Thymus (tissue), 11 donors: ENCODE data around the gene MAPK4. TPM values are rescaled to one million over a fixed set of nuclear protein-coding genes. Genes with fewer than 3 reads are reported as not detected.
"Not testable (repeated sequence)": the region's sequence is repeated elsewhere in the genome, so short reads cannot be mapped to it uniquely, and the experiment has no call there.

Experiments used
- DNase-seq, 9 donors: peaks; one replicate each; pipeline ENCODE4 v3.0.0-alpha.2; 2013; ENCODE audit warnings: low spot score in 9 of 9, low read depth in 6 of 9, missing footprints in 1 of 9
- H3K27ac ChIP-seq, 2 donors: one replicate each; pipeline ENCODE4 v1.5.1; 2013; ENCODE audit warnings: control low read depth in 1 of 2, low read depth in 1 of 2, low read length in 1 of 2, mild to moderate bottlenecking in 1 of 2, moderate library complexity in 1 of 2
- H3K27me3 ChIP-seq, 2 donors: one replicate each; pipeline ENCODE4 v1.5.1; 2013; ENCODE audit warnings: low read length in 1 of 2; ENCODE audit not compliant: control insufficient read depth in 2 of 2, insufficient read depth in 1 of 2
- H3K36me3 ChIP-seq, 2 donors: one replicate each; pipeline ENCODE4 v1.5.1; 2013; ENCODE audit warnings: low read length in 1 of 2, mild to moderate bottlenecking in 1 of 2, moderate library complexity in 1 of 2; ENCODE audit not compliant: control insufficient read depth in 2 of 2, insufficient read depth in 2 of 2
- H3K4me1 ChIP-seq, 2 donors: one replicate each; pipeline ENCODE4 v1.5.1; 2013; ENCODE audit warnings: low read length in 2 of 2; ENCODE audit not compliant: control insufficient read depth in 2 of 2, insufficient read depth in 2 of 2
- H3K4me3 ChIP-seq, 2 donors: one replicate each; pipeline ENCODE4 v1.5.1; 2013; ENCODE audit warnings: low read length in 2 of 2, control low read depth in 1 of 2, mild to moderate bottlenecking in 1 of 2
- H3K9me3 ChIP-seq, 2 donors: one replicate each; pipeline ENCODE4 v1.5.1; 2013; ENCODE audit warnings: low read length in 1 of 2, mild to moderate bottlenecking in 1 of 2; ENCODE audit not compliant: control insufficient read depth in 2 of 2, insufficient read depth in 1 of 2
- WGBS: extraction: QIAGEN DNeasy Blood & Tissue Kit; methylation state at CpG from one replicate; pipeline ENCODE4 v1.1.7; 2013; 5-methylcytosine and 5-hydroxymethylcytosine counted together
- polyA plus RNA-seq: library from polyadenylated mRNA; stranded (reverse); fragments of 200-250 nt; gene quantifications from one replicate; pipeline ENCODE4 v1.2.3, GENCODE V29; 2013
- total RNA-seq: library from RNA; stranded (reverse); fragments of 120-200 nt; gene quantifications from one replicate; pipeline ENCODE4 v1.2.4, GENCODE V29; 2013
- donor health status: healthy.

The MAPK4 gene
- total and polyA plus RNA-seq, 2 donors, result 3.1 to 6.9 TPM

GRCh38 chr18:50586710-50587109, 26.8 kb downstream of the MAPK4 start:
- H3K4me1 ChIP-seq, result no peaks in the 10 kb centered on the region
- DNase-seq, result no peak
- no peak overlapping the region for H3K27ac ChIP-seq
- H3K27me3 ChIP-seq, result no peaks in the 10 kb centered on the region
- no peak overlapping the region for H3K4me3 ChIP-seq
- H3K36me3 ChIP-seq, result no peaks in the 10 kb centered on the region
- peaks cover 0 to 4% of the 10 kb centered on the region in 2 donors for H3K9me3 ChIP-seq

GRCh38 chr18:50590593-50590992, 30.7 kb downstream of the MAPK4 start:
- H3K9me3 ChIP-seq, result no peaks in the 10 kb centered on the region
- H3K4me1 ChIP-seq, result no peaks in the 10 kb centered on the region
- no peaks in the 10 kb centered on the region for H3K27me3 ChIP-seq
- no peak for DNase-seq
- no peak overlapping the region for H3K4me3 ChIP-seq
- no peak overlapping the region for H3K27ac ChIP-seq
- no peaks in the 10 kb centered on the region for H3K36me3 ChIP-seq
- WGBS, result 94% methylated on average over 3 of the region's 3 CpGs

GRCh38 chr18:50594012-50594411, 34.1 kb downstream of the MAPK4 start:
- 96% methylated on average over 5 of the region's 5 CpGs for WGBS
- Histone ChIP-seq H3K9me3 (no peaks in the 10 kb centered on the region), H3K27me3 (no peaks in the 10 kb centered on the region), H3K4me1 (no peaks in the 10 kb centered on the region), H3K4me3 (no peak overlapping the region), H3K36me3 (no peaks in the 10 kb centered on the region), H3K27ac (no peak overlapping the region)
- DNase-seq, result no peak

- no peaks in the 10 kb centered on the region for H3K27me3 ChIP-seq
- no peaks in the 10 kb centered on the region for H3K36me3 ChIP-seq
- WGBS, result 92% methylated on average over 4 of the region's 4 CpGs
- H3K4me1 ChIP-seq, result no peaks in the 10 kb centered on the region
- H3K9me3 ChIP-seq, result no peaks in the 10 kb centered on the region
- no peak overlapping the region for H3K4me3 ChIP-seq
- DNase-seq, result no peak
- no peak overlapping the region for H3K27ac ChIP-seq
Observed at GRCh38 chr18:50594942-50595341, 35.1 kb downstream of the MAPK4 start.

- Histone ChIP-seq H3K4me3 (no peak overlapping the region), H3K27ac (no peak overlapping the region), H3K4me1 (no peaks in the 10 kb centered on the region), H3K36me3 (no peaks in the 10 kb centered on the region), H3K27me3 (no peaks in the 10 kb centered on the region), H3K9me3 (no peaks in the 10 kb centered on the region)
- 89% methylated on average over 3 of the region's 3 CpGs for WGBS
- DNase-seq, result no peak
Observed at GRCh38 chr18:50602466-50602865, 42.6 kb downstream of the MAPK4 start.

- Histone ChIP-seq H3K27me3 (no peaks in the 10 kb centered on the region), H3K4me1 (no peaks in the 10 kb centered on the region), H3K27ac (no peak overlapping the region), H3K4me3 (no peak overlapping the region), H3K36me3 (no peaks in the 10 kb centered on the region), H3K9me3 (no peaks in the 10 kb centered on the region)
- DNase-seq, result no peak
- WGBS, result 94% methylated on average over 5 of the region's 5 CpGs
Observed at GRCh38 chr18:50606609-50607008, 46.7 kb downstream of the MAPK4 start.

- Histone ChIP-seq H3K9me3 (no peaks in the 10 kb centered on the region), H3K27me3 (no peaks in the 10 kb centered on the region), H3K4me3 (no peak overlapping the region), H3K36me3 (no peaks in the 10 kb centered on the region), H3K4me1 (no peaks in the 10 kb centered on the region), H3K27ac (no peak overlapping the region)
- WGBS, result 77% methylated on average over 5 of the region's 5 CpGs
- no peak for DNase-seq
Observed at GRCh38 chr18:50607378-50607926, 47.6 kb downstream of the MAPK4 start.

GRCh38 chr18:50609171-50609570, 49.3 kb downstream of the MAPK4 start:
- WGBS, result 94% methylated on average over 26 of the region's 26 CpGs
- not testable (repeated sequence) for H3K9me3 ChIP-seq, H3K4me3 ChIP-seq, H3K36me3 ChIP-seq, H3K27ac ChIP-seq, DNase-seq, H3K4me1 ChIP-seq, H3K27me3 ChIP-seq

GRCh38 chr18:50610349-50610748, 50.5 kb downstream of the MAPK4 start:
- Histone ChIP-seq H3K27ac (no peak overlapping the region), H3K9me3 (peaks cover 0 to 3% of the 10 kb centered on the region in 2 donors), H3K36me3 (no peaks in the 10 kb centered on the region), H3K4me3 (no peak overlapping the region), H3K4me1 (no peaks in the 10 kb centered on the region), H3K27me3 (no peaks in the 10 kb centered on the region)
- 91% methylated on average over 4 of the region's 4 CpGs for WGBS
- no peak for DNase-seq

- Histone ChIP-seq H3K36me3 (no peaks in the 10 kb centered on the region), H3K27me3 (no peaks in the 10 kb centered on the region), H3K4me3 (no peak overlapping the region), H3K4me1 (no peaks in the 10 kb centered on the region), H3K9me3 (peaks cover 0 to 3% of the 10 kb centered on the region in 2 donors), H3K27ac (no peak overlapping the region)
- WGBS, result 79% methylated on average over 5 of the region's 5 CpGs
- DNase-seq, result no peak
Observed at GRCh38 chr18:50611529-50611941, 51.6 kb downstream of the MAPK4 start.
